Panc1 (cell line): ENCODE results near the gene PPP4R3A.

Source experiments
- CTCF ChIP-seq: fragments of 450-650 bp; IDR thresholded peaks from 2 replicates; pipeline ENCODE4 v1.5.1; 2017; ENCODE audit warnings: mild to moderate bottlenecking
- POLR2AphosphoS5 ChIP-seq: IDR thresholded peaks from 2 replicates; pipeline ENCODE4 v1.6.1; 2012; ENCODE audit warnings: mild to moderate bottlenecking, low read depth, low read length, moderate library complexity
- REST ChIP-seq, 2 experiments: IDR thresholded peaks; 2 replicates each; pipeline ENCODE4 v1.6.1; 2011 to 2012; ENCODE audit warnings: low read depth in 2 of 2, control low read depth in 1 of 2, low read length in 1 of 2, mild to moderate bottlenecking in 1 of 2, moderate library complexity in 1 of 2; ENCODE audit not compliant: insufficient read depth in 1 of 2
- SIN3A ChIP-seq: IDR thresholded peaks from 2 replicates; pipeline ENCODE4 v1.6.1; 2012; ENCODE audit warnings: low read depth, mild to moderate bottlenecking, low read length, moderate library complexity, borderline replicate concordance; ENCODE audit not compliant: insufficient read depth

GRCh38 chr14:91536327-91536726, 26.2 kb upstream of the PPP4R3A start:
- TF ChIP-seq CTCF (no peak), POLR2AphosphoS5 (no peak), SIN3A (no peak), REST (IDR thresholded peaks at IDR 0.05; ENCODE audit: insufficient read depth in 1 of 2, low read depth in 2 of 2, low read length in 1 of 2) (no peak)
